Measurements from ENCODE around the gene HIC1.

Gene HIC1

GRCh38 chr17:2082003-2082781, 27.3 kb downstream of the HIC1 start:
- DNase-seq = no peak

- DNase-seq = peak; percentile 17
These were observed 28.7 kb downstream of the HIC1 start for GRCh38 chr17:2083613-2084035.

DNA sequence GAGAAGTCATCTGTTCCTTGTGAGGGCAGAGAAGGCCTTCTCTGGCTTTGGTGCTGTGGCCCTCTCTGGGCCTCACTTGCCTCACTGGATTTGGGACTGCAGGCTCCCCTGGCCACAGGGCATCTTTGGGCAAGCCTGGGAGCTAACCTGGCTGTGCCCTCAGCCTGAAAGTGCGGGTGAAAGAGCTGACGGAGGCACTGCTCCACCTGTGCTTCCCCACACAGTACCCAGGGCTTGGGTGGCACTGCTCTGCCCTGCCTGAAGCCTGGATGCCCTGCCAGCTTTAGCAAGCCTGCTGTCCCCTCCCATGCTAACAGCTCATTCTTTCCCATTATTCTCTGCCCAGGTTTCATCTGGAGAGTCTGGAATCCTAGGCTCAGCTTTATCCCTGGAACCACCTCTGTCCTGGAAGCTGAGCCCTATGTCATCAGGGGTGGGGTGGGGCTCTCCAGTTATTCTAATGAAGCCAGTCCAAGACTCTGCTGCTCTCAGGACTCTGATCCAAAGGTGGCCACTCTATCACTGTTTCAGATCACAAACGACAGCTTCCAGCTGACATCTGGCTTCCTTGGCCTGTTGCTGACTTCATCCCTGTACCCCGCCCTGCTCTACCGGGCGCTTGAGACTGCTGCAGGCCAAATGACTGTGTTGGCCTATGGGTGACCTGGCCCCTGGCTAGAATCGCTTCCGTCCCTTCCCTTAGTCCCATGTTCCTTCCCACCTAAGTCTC, 29.3 kb downstream of the HIC1 start:
- DNase-seq = no peak

DNA sequence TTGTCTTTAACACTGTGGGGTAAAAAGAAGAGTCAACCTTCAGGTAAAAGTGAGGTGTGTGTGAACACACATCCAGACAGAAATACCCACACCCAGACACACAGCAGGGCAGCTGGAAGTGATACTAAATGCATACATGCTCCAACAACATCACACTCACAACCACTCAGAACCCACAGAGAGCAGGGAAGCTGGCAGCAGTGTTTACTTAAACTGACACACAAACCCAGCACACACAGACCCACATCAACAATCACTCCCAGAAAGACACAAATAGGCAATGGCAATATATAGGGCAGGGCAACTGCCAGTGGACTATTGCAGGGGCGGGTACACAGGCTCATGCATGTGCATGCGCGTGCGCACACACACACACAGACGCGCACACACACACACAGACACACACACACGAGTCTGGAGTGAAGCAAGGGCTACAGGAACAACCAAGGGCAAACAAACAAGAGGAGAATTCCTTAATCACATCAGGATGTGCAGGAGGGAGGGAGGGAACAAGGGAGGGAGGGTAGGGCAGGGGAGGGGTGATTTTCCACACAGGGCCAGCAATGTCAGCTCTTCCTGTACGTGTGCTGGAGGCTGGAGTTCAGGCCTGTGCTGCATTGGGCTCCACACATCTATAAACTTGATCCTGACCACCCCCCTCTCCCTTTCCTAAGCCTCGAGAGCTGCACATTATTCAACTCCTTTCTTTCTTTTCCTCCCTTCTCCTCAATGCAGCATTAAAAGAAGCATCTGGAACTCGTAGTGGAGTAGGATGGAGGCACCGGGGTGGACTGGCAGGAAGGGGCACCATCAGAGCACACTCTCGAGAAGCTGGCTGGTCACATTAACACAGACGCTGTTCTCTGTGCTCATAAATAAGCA, 30.1 kb downstream of the HIC1 start:
- no peak for DNase-seq

- no peak for DNase-seq
These were observed 30.7 kb downstream of the HIC1 start for GRCh38 chr17:2085648-2085949.

DNA sequence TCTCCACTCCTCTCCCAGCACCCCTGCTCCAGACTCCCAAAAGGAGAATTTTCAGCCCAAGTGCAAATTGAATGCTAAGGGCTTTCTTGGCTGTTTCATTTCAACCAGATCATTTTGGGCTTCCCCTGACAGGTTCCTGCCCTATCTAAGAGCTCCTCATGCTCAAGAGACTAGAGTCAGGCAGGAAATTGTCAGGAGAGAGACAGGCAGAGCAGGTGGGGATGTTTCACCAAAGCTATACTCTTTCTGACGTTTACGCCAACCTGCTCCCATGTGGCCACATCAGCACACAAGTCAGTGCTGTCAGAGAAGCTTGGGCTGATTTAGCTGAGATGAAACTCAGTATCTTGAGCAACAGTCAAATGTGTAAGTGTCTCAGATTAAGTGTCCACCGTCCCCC, 31.4 kb downstream of the HIC1 start:
- DNase-seq = no peak

DNA sequence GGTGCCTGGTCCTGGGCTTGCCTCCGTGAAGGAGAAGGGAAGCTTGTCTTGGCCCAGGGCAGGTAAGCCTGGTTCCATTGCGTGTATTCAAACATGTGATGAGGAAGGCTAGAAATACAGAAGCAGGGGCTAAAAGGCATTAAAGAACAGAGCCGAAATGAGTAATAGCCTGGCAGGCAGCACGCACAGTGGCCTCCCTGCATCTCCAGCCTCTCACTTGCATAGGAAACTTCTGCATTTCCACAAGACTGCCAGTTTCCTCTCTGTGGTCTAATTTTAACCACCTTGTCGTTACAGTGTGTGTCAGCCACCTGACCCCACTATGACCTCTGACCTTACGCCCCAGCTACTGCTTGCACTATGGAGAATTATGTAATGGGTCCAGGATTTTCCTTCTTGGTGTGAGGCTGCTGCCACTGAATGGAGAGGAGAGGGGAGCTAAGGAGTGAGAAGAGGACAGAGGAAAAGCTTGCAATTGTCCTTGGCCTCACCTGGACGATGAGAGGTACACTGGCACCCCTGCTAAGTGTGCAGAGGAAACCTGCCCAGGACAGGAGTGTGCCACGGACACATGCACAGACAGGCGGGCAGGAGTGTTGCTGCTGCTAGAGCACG, 32.8 kb downstream of the HIC1 start:
- peak; percentile 52 for DNase-seq

DNA sequence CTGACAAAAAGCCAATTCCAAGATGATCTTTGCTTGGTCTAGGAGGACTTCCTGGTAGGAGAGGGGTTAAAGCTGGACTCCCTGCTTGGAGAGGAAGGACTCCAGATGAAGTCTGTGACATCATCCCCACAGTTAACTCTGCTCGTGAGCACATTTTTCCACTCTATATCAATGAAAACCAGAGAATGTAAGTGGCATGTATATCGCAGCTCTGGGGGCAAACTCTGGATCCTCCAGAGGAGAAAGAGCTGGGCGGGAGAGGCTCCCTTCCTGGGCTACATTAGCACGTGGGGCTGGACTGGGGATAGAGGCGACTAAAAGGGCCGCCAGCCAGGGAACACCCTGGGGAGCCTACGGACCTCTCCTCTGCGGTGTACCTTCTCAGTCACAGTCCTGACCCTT, 34.1 kb downstream of the HIC1 start:
- DNase-seq = no peak

GRCh38 chr17:2090210-2090641, 35.3 kb downstream of the HIC1 start:
- DNase-seq = no peak

GRCh38 chr17:2090804-2091534, 36.1 kb downstream of the HIC1 start:
- DNase-seq = no peak

GRCh38 chr17:2092253-2092652, 37.4 kb downstream of the HIC1 start:
- no peak for DNase-seq

- no peak for DNase-seq
These were observed 38.4 kb downstream of the HIC1 start for GRCh38 chr17:2093349-2093748.

DNA sequence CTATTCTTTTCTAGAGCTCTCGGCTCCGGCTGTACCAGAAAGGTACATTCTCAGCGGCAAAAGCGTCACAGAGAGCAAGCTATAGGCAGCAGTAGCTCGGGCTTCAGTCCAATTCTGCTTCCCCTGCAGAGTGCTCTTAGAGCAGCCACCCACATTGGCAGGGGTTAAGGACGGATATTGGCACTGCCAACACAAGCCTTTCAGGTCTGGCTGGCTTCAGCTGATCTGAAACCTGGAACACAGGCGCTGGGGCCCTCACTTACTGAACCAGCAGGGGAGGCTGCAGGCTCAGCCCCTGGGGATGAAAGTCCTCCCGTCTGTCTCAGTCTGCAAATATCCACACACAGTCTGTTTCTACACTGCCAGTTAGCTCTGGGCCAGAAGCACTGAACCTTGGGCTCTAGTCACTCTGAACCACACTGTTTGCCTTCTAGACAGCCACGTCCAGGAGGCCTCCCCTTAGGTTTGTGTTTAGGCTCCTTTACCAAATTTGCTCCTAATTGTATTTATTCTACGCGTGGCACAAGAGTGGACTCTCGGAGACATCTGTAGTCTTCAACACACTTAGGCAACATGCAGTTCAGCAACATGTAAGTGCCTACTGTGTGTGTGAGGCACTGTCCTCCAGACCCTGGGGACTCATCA, 40.1 kb downstream of the HIC1 start:
- DNase-seq = no peak

- no peak for DNase-seq
These were observed 40.6 kb downstream of the HIC1 start for GRCh38 chr17:2095536-2095910.

DNA sequence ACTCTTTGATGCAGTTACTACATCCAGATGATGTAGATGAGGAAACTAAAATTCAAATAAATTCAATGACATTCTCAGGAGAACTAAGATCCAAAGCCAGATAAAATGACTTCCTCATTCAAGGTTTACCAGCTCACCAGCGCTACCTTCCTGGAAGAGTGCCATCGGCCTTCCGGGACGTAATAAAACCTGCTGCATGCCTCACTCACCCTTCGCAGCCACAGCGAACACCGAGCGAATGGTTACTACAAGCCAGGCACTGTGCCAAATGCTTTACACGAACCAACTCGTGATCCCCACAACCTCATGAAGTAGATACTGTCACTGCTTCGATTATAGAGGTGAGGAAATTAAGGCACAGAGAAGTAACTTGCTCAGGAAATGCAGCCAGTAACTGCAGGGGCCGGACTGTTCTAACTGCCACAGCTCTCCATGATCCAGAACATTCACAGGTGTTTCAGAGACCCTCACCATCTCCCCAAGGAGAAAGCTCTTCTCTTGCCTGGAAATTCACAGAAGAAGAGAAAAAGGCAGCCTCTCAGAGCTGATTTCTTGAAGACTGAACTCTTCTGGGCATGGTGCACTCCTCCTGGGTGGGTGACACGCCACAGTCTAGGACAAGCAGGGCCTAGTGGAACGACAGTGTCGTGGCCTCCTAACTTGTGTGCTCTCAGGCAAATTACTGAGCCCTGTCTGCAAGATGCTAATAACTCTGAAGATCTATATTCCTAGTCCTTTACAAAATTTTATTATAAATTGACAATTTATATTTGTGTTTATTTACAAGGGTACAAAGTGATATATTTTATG, 46.8 kb downstream of the HIC1 start:
- DNase-seq = peak; percentile 53

DNA sequence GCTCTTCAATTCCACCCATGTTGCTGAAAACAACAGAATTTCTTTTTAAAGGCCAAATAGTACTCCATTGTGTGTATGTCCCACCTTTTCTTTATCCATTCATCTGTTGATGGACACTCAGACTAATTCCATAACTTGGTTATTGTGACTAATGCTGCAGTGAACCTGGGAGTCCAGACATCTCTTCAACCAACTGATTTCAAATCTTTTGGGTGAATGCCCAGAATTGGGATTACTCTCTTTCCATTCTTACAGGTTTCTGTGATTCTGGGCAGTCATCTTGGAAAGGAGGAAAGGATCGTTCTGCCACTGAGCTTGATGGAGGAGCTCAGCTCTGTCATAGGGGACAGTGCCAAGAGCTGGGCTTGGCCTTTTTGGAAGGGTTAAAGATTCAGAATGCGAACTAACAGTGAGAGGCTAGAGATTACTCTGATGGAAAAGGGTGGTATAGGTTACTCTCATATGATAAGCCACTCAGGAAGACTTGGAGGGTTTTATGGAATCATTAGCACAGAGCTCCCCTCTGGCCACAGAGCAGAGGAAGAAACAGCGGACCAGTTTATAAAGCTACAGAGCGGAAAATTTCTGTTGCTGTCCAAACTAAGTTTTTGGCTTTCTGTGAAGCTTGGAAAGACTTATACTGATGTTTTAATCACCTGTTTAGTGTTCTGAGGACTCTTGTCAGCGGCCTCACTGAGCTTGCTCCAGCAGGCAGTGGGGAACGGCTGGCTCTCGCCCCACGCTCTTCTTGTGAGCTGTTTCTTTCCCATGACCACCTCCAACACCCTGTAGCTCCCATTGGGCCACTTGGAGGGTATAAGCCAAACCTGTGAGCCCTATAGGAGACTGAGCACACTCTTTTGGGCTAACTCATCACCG, 48.3 kb downstream of the HIC1 start:
- DNase-seq = no peak

GRCh38 chr17:2105663-2106062, 50.8 kb downstream of the HIC1 start:
- no peak for DNase-seq

DNA sequence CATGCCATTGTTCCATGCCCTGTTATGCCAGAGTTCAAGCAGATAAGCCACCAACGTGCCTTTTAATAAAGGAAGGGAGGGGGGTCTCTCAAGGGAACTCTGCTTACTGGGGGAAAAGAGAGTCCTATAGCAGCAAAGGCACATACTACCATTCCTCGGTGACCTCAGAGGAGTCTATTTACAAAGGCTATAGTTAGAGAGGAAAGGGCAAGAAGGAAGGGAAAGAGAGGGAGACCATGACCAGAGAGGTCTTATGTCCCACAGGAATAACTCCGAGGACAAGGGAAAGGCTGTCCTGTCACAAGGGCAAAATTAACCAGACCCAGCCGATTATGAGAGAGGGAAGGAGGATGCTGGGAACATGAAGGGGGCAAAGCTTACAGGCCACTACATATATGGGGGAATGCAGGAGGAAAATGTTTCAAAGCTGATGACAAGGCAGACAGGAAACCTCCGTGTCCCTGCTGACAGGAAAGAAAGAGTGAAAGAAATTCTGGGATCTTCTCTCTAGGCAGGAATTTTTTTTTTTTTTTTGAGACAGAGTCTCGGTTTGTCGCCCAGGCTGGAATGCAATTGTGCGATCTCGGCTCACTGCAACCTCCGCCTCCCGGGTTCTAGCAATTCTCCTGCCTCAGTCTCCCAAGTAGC, 51.5 kb downstream of the HIC1 start:
- no peak for DNase-seq

DNA sequence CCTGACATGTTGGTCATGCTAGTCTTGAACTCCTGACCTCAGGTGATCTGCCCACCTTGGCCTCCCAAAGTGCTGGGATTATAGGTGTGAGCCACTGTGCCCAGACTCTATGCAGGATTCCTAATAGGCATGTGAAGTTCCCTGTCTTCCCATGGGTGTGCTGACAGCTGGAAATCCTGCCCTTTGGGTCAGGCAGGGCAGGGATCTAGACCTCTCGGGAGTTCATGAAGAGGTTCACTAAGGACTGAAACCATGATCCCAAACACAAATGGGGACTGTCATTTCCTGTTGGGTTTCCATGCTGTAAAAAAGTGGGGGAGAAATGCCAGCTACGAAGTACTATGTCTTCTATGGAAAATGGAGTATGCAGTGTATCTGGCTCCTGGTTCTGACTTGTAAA, 52.1 kb downstream of the HIC1 start:
- DNase-seq = no peak

DNA sequence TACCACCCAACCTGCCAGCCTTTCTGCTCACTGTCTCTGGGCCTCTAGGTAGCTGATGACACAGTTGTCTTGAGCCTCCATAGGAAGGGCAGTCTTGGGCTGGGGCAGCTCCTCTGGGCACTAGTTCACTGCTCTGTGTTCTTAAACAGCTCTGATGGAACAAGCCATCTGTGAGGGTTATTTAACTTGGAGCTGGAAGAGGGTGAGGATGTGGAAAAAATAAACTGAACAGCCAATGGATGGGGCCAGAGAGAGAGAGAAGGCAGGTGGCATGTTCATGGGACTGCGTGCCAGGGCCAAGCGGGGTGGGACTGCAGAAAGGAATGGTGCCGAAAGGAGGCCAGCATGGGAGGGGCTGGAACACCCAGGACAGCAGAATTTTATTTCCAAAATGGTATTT, 52.6 kb downstream of the HIC1 start:
- no peak for DNase-seq
